GM19035 (cell line): ENCODE data around the gene AVPR1A.

Experiments used
- ATAC-seq: cut with Tn5 transposase; IDR thresholded peaks from one replicate; pipeline ENCODE4 v1.9.1; 2021; ENCODE audit not compliant: unreplicated experiment

AVPR1A gene

DNA sequence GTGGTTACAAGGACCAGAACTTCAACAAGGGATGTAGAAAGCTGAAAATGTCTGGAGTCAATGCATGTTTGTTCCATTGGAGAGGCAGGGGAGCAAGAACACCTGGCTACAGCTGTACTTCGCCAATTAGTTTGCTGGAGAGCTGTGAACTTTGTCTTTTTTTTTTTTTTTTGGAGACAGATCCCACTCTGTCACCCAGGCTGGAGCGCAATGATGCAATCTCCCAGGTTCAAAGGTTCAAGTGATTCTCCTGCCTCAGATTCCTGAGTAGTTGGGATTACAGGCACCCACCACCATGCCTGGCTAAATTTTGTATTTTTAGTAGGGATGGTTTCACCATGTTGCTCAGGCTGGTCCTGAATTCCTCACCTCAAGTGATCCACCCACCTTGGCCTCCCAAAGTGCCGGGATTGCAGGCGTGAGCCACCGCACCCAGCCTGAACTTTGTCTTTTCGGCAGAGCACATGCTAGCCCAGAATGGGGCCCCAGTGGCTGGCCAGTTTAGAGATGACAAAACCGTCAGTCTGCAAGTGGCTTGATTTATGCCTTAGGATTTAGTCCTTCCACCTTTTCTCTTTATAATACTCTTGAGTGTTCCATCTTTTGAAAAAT is 55.5 kb downstream of the AVPR1A start:
- no peak for ATAC-seq

- no peak for ATAC-seq
These were observed 57.3 kb downstream of the AVPR1A start for GRCh38 chr12:63093711-63094110.

DNA sequence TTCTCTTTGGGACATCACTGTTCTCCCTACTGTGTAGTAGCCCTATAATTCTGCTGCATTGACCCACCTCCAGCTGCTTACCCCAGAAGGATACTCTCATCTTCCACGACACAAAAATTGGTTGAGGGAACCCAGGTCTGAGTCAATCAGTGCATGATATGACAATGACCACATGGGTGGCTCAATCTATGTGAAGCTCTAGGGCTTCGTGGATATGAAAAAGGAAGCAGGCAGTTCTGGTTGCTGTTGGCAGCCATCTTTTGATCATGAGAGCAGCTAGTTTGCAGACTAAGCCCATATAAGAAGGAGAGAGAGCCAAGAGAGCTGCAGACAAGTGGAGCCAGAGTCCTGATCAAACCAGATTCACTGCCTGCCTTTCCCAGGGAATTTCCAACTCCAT is 57.9 kb downstream of the AVPR1A start:
- ATAC-seq = no peak
